DND-41 (cell line): ENCODE data around the gene MYH16.
"Not testable (repeated sequence)": the region's sequence is repeated elsewhere in the genome, so short reads cannot be mapped to it uniquely, and the experiment has no call there.

Experiments used
- ATAC-seq: fragments of 200-7000 bp; cut with Tn5 transposase; 3 replicates; pipeline ENCODE4 v1.9.1; 2021; ENCODE audit warnings: low read depth; ENCODE audit not compliant: insufficient read depth
- DNase-seq: peaks from one replicate; pipeline ENCODE4 v3.0.0-alpha.2; 2020
- H2AFZ ChIP-seq: 2 replicates; pipeline ENCODE4 v1.6.0; 2012; ENCODE audit warnings: low read depth, low read length
- H3K27ac ChIP-seq: 2 replicates; pipeline ENCODE4 v1.5.1; 2012; ENCODE audit warnings: low read length, inconsistent platforms
- H3K27me3 ChIP-seq: fragments of 200-600 bp; sonication (generic); 2 replicates; pipeline ENCODE4 v1.6.0; 2012; ENCODE audit warnings: low read length, mild to moderate bottlenecking, inconsistent platforms; ENCODE audit not compliant: insufficient read depth, poor library complexity
- H3K36me3 ChIP-seq: 2 replicates; pipeline ENCODE4 v1.5.1; 2012; ENCODE audit warnings: low read length, inconsistent platforms; ENCODE audit not compliant: insufficient read depth
- H3K4me1 ChIP-seq: 2 replicates; pipeline ENCODE4 v1.5.1; 2012; ENCODE audit warnings: mild to moderate bottlenecking, low read length; ENCODE audit not compliant: insufficient read depth
- H3K4me2 ChIP-seq: 2 replicates; pipeline ENCODE4 v1.6.0; 2012; ENCODE audit warnings: mild to moderate bottlenecking, moderate library complexity, low read length, inconsistent platforms; ENCODE audit not compliant: insufficient read depth
- H3K4me3 ChIP-seq, 2 experiments: fragments of 200-600 bp in 1 of 2; shearing (Covaris generic) in 1 of 2; 2 replicates each; pipeline ENCODE4 v1.5.1; 2012 to 2016; ENCODE audit warnings: inconsistent platforms in 2 of 2, low read length in 2 of 2, mild to moderate bottlenecking in 2 of 2, low read depth in 1 of 2, moderate library complexity in 1 of 2
- H3K79me2 ChIP-seq: 2 replicates; pipeline ENCODE4 v1.6.0; 2012; ENCODE audit warnings: low read length, inconsistent platforms; ENCODE audit not compliant: insufficient read depth
- H3K9ac ChIP-seq: 2 replicates; pipeline ENCODE4 v1.6.0; 2012; ENCODE audit warnings: low read depth, mild to moderate bottlenecking, inconsistent platforms, low read length, moderate library complexity
- H3K9me3 ChIP-seq: 2 replicates; pipeline ENCODE4 v1.5.1; 2012; ENCODE audit warnings: low read length, moderate library complexity, mild to moderate bottlenecking, inconsistent platforms; ENCODE audit not compliant: insufficient read depth, severe bottlenecking
- H4K20me1 ChIP-seq: 2 replicates; pipeline ENCODE4 v1.6.0; 2012; ENCODE audit warnings: low read length; ENCODE audit not compliant: insufficient read depth
- EZH2 ChIP-seq: IDR thresholded peaks from 3 replicates; pipeline ENCODE4 v1.6.1; 2012; ENCODE audit warnings: borderline replicate concordance, low read depth, mild to moderate bottlenecking, moderate library complexity, low read length, inconsistent platforms; ENCODE audit not compliant: severe bottlenecking
- TF ChIP-seq, protein P1 (sequence below): IDR thresholded peaks from 2 replicates; pipeline ENCODE4 v1.5.1; 2012; ENCODE audit warnings: borderline replicate concordance, low read length, moderate library complexity, mild to moderate bottlenecking; ENCODE audit not compliant: poor library complexity, severe bottlenecking; ENCODE audit errors: extremely low read depth

The MYH16 gene

DNA sequence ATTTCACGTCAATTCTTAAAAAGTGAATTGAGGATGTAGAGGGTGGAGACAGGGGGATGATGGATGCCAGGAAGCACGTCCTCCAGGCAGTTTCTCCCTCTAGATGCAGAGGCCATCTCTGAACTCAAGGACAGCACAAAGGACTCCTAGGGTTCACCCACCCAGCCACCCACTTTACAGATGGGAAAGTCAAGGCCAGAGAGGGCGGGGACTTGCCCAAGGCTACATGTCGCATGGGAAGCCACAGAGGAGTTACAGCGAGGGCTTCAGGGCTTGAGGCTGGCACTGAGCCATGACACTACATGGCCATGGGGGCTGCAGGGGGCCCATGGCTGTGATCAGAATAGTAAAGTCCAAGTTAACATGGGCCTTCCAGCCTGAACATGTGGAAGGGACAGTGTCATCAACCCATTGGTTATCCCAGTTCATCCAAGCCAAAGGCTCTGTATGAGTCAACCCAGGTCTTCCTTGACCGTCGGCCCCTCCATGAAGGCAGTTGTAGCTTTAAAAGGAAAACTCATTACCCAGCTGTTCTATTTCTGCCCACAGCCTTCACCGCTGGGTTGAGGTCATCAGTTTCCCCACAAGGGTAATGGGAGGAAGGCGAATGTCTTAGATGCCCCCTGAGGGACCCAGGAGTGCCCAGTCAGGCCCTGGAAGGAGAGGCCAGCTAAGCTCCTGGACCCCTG, 40.4 kb upstream of the MYH16 start:
- no peak overlapping the region for H3K4me2 ChIP-seq

DNA sequence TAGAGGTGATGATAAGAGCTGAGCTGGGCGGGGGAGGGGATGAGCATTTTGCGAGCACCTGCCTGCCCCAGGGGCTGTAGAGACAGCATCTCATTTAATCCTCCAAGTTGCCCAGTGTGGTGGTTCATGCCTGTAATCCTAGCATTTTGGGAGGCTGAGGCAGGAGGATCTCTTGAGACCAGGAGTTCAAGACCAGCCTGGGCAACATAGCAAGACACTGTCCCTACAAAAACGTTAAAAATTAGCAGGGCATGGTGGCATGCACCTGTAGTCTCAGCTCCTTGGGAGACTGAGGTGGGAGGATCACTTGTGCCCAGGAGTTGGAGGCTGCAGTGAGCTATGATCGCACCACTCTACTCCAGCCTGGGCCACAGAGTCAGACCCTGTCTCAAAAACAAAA, 39.7 kb upstream of the MYH16 start:
- not testable (repeated sequence) for H3K27me3 ChIP-seq, H3K27ac ChIP-seq, DNase-seq, H3K9me3 ChIP-seq, ATAC-seq, H3K4me3 ChIP-seq, H3K9ac ChIP-seq, H4K20me1 ChIP-seq, H3K36me3 ChIP-seq, H2AFZ ChIP-seq, H3K4me2 ChIP-seq, H3K79me2 ChIP-seq, H3K4me1 ChIP-seq

More for the DNA sequence above, 40.4 kb upstream of the MYH16 start:
- Histone ChIP-seq H3K79me2 (no peaks in the 10 kb centered on the region), H3K9ac (no peak overlapping the region), H3K9me3 (no peaks in the 10 kb centered on the region), H3K36me3 (no peaks in the 10 kb centered on the region), H2AFZ (no peak overlapping the region), H3K27ac (no peak overlapping the region), H3K4me3 (no peak overlapping the region), H4K20me1 (no peaks in the 10 kb centered on the region), H3K4me1 (no peaks in the 10 kb centered on the region), H3K27me3 (no peaks in the 10 kb centered on the region)
- ATAC-seq (no peak), DNase-seq (no peak)
- no peak for TF ChIP-seq EZH2
- TF ChIP-seq, protein P1, sequence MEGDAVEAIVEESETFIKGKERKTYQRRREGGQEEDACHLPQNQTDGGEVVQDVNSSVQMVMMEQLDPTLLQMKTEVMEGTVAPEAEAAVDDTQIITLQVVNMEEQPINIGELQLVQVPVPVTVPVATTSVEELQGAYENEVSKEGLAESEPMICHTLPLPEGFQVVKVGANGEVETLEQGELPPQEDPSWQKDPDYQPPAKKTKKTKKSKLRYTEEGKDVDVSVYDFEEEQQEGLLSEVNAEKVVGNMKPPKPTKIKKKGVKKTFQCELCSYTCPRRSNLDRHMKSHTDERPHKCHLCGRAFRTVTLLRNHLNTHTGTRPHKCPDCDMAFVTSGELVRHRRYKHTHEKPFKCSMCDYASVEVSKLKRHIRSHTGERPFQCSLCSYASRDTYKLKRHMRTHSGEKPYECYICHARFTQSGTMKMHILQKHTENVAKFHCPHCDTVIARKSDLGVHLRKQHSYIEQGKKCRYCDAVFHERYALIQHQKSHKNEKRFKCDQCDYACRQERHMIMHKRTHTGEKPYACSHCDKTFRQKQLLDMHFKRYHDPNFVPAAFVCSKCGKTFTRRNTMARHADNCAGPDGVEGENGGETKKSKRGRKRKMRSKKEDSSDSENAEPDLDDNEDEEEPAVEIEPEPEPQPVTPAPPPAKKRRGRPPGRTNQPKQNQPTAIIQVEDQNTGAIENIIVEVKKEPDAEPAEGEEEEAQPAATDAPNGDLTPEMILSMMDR = no peak

DNA sequence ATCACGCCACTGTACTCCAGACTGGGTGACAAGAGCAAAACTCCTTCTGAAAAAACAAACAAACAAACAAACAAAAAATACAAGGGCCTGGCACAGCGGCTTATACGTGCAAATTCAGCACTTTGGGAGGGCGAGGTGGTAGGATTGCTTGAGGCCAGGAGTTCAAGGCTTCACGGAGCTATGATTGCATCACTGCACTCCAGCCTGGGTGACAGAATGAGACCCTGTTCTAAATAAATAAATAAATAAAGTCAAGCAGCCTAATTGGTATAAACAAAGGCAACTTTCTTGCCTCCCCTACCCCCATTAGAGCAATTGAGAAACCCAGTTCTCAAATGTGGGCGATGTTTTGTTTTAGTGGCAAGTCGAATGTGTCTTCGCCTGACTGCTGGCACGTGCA, 38.5 kb upstream of the MYH16 start:
- H3K4me1 ChIP-seq = no peaks in the 10 kb centered on the region
- ATAC-seq (no peak), DNase-seq (no peak)
- H3K79me2 ChIP-seq = no peaks in the 10 kb centered on the region
- no peak overlapping the region for H3K4me3 ChIP-seq
- TF ChIP-seq EZH2 = no peak
- TF ChIP-seq, protein P1 = no peak
- no peak overlapping the region for H3K4me2 ChIP-seq
- no peaks in the 10 kb centered on the region for H3K36me3 ChIP-seq
- H3K27ac ChIP-seq = no peak overlapping the region
- H3K9ac ChIP-seq = no peak overlapping the region
- H3K9me3 ChIP-seq = no peaks in the 10 kb centered on the region
- H4K20me1 ChIP-seq = no peaks in the 10 kb centered on the region
- H2AFZ ChIP-seq = no peak overlapping the region
- no peaks in the 10 kb centered on the region for H3K27me3 ChIP-seq

DNA sequence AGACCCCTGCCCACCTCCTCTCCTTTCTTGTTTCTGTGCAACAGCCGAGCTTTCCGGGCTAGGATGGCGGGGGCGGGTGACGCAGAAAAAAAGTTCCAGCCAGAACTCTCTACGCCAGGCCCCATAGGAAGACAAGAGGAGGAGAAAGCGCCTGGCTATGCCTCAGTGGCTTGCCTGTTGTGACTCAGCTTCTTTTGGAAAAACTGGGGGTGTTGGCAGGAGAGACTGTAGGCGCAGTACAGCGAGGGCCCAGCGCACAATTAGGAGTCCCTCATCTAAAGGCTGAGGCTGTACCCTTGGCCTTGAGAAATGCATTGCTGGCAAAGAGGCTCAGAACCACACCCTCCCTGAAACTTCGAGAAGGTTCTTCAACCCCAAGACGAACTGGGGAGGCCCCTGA, 36.7 kb upstream of the MYH16 start:
- Histone ChIP-seq H2AFZ (no peak overlapping the region), H3K27me3 (no peaks in the 10 kb centered on the region), H3K79me2 (no peaks in the 10 kb centered on the region), H3K36me3 (no peaks in the 10 kb centered on the region), H3K4me1 (no peaks in the 10 kb centered on the region), H3K9me3 (no peaks in the 10 kb centered on the region), H3K27ac (no peak overlapping the region), H3K4me2 (no peak overlapping the region), H4K20me1 (no peaks in the 10 kb centered on the region), H3K4me3 (no peak overlapping the region), H3K9ac (no peak overlapping the region)
- no peak for ATAC-seq
- TF ChIP-seq EZH2 = no peak
- TF ChIP-seq, protein P1 = no peak
- DNase-seq = no peak

DNA sequence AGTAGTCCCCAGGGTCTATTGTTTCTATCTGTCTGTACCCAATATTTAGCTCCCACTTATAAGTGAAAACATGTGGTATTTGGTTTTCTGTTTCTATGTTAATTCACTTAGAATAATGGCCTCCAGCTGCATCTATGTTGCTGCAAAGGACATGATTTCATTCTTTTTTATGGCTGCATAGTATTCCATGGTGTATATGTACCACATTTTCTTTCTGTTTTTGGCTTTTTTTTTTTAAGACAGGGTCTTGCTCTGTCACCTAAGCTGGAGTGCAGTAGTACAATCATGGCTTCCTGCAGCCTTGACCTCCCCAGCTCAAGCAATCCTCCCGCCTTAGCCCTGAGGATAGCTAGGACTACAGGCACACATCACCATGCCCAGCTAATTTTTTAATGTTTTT, 34.8 kb upstream of the MYH16 start:
- not testable (repeated sequence) for H3K27ac ChIP-seq, H3K9ac ChIP-seq, H3K4me3 ChIP-seq, H3K27me3 ChIP-seq, H4K20me1 ChIP-seq, H2AFZ ChIP-seq, H3K79me2 ChIP-seq, H3K36me3 ChIP-seq, H3K9me3 ChIP-seq, H3K4me1 ChIP-seq, ATAC-seq, DNase-seq, H3K4me2 ChIP-seq
